Breast epithelium (tissue), 4 donors: Measurements from ENCODE around the gene MDK. TPM values are rescaled to one million over a fixed set of nuclear protein-coding genes. Genes with fewer than 3 reads are reported as not detected.
A peak's percentile ranks its signal among the peaks of the same experiment; 100 is the strongest.

Experiments
- DNase-seq, 2 donors: peaks; one replicate each; pipeline ENCODE4 v3.0.0-alpha.2; 2019; ENCODE audit warnings: low spot score in 2 of 2
- H3K27ac ChIP-seq, 2 donors: fragments of 200-600 bp; sonication (generic) in 1 of 2; one replicate each; pipeline ENCODE4 v1.5.1; 2016 to 2019; ENCODE audit warnings: mild to moderate bottlenecking in 1 of 2
- H3K27me3 ChIP-seq, 2 donors: fragments of 200-600 bp; sonication (generic) in 1 of 2; one replicate each; pipeline versions ENCODE4 v1.5.1 to v1.6.0; 2017 to 2019; ENCODE audit warnings: control low read depth in 1 of 2, mild to moderate bottlenecking in 1 of 2
- H3K36me3 ChIP-seq: fragments of 200-600 bp; one replicate; pipeline ENCODE4 v1.5.1; 2019
- H3K4me1 ChIP-seq, 2 donors: fragments of 200-600 bp; sonication (generic); one replicate each; pipeline ENCODE4 v1.5.1; 2016 to 2019; ENCODE audit warnings: control low read depth in 1 of 2
- H3K4me3 ChIP-seq, 3 donors: fragments of 200-600 bp; sonication (generic); 1 replicate in 2 of 3; 2 replicates in 1 of 3; pipeline ENCODE4 v1.5.1; 2016 to 2019; ENCODE audit warnings: mild to moderate bottlenecking in 3 of 3, moderate library complexity in 2 of 3
- H3K9me3 ChIP-seq, 2 donors: fragments of 200-600 bp; sonication (generic) in 1 of 2; one replicate each; pipeline ENCODE4 v1.5.1; 2016 to 2019; ENCODE audit warnings: control low read depth in 1 of 2
- CTCF ChIP-seq, 3 donors: fragments of 450-650 bp; IDR thresholded peaks; one replicate each; pipeline ENCODE4 v1.5.1; 2016 to 2017; ENCODE audit warnings: antibody characterized with exemption in 3 of 3, mild to moderate bottlenecking in 3 of 3, moderate library complexity in 3 of 3
- POLR2A ChIP-seq: fragments of 450-650 bp; IDR thresholded peaks from one replicate; pipeline ENCODE4 v1.6.1; 2016; ENCODE audit warnings: antibody characterized with exemption, mild to moderate bottlenecking, moderate library complexity
- POLR2AphosphoS5 ChIP-seq, 3 donors: sonication (generic); formaldehyde crosslinking; IDR thresholded peaks; one replicate each; pipeline ENCODE4 v1.6.1; 2017; ENCODE audit warnings: antibody characterized with exemption in 3 of 3
- intact Hi-C: fragments of 100-400 bp; cut with DNase I; formaldehyde crosslinking; loops from one replicate; pipeline ENCODE4 v1.15.1; 2023; ENCODE audit warnings: low total_unique reads
- total RNA-seq, 3 donors: library from RNA; depleted of rRNA; stranded (reverse); fragments of >200 nt; gene quantifications; one replicate each; pipeline ENCODE4 v1.1.0, GENCODE V29; 2016

MDK gene
- total RNA-seq, 3 donors from 2014 or later: 20.5 to 115 (median 54.7) TPM

GRCh38 chr11:46334211-46334610 lies 47.3 kb upstream of the MDK start:
- Histone ChIP-seq H3K36me3 (no peaks in the 10 kb centered on the region), H3K27ac (no peak overlapping the region), H3K4me3 (no peak overlapping the region), H3K4me1 (no peaks in the 10 kb centered on the region), H3K27me3 (peaks cover 0 to 18% of the 10 kb centered on the region in 2 donors), H3K9me3 (no peaks in the 10 kb centered on the region)
- TF ChIP-seq POLR2AphosphoS5 (IDR thresholded peaks at IDR 0.05) (no peak), POLR2A (no peak), CTCF (IDR thresholded peaks at IDR 0.05) (no peak)
- intact Hi-C loops: no loop called here
- no peak for DNase-seq

- H3K27me3 ChIP-seq: peaks cover 0 to 18% of the 10 kb centered on the region in 2 donors
- no peaks in the 10 kb centered on the region for H3K36me3 ChIP-seq
- no peak for DNase-seq
- TF ChIP-seq POLR2A (no peak), POLR2AphosphoS5 (IDR thresholded peaks at IDR 0.05) (no peak), CTCF (IDR thresholded peaks at IDR 0.05) (no peak)
- H3K27ac ChIP-seq: peak overlapping the region in 1 of 2 donors; percentile 29
- no peak overlapping the region for H3K4me3 ChIP-seq
- intact Hi-C loops: loop anchor here (1.0 kb wide), 1 partner anchor 39 kb away; no protein-coding TSS in a partner anchor
- no peaks in the 10 kb centered on the region for H3K4me1 ChIP-seq
- no peaks in the 10 kb centered on the region for H3K9me3 ChIP-seq
These were observed 46.2 kb upstream of the MDK start for GRCh38 chr11:46335271-46335670.

GRCh38 chr11:46335890-46336562 lies 45.4 kb upstream of the MDK start:
- Histone ChIP-seq H3K27ac (peak overlapping the region in 1 of 2 donors; percentile 29), H3K27me3 (peaks cover 0 to 18% of the 10 kb centered on the region in 2 donors), H3K4me3 (no peak overlapping the region), H3K36me3 (no peaks in the 10 kb centered on the region), H3K4me1 (no peaks in the 10 kb centered on the region), H3K9me3 (no peaks in the 10 kb centered on the region)
- DNase-seq: no peak
- TF ChIP-seq CTCF (IDR thresholded peaks at IDR 0.05): no peak
- TF ChIP-seq POLR2A: no peak
- no peak for TF ChIP-seq POLR2AphosphoS5 (IDR thresholded peaks at IDR 0.05)
- intact Hi-C loops: loop anchor here (1.0 kb wide), 1 partner anchor 38 kb away; no protein-coding TSS in a partner anchor

- TF ChIP-seq POLR2AphosphoS5 (IDR thresholded peaks at IDR 0.05): no peak
- no peak for TF ChIP-seq CTCF (IDR thresholded peaks at IDR 0.05)
- no peak for TF ChIP-seq POLR2A
- no peaks in the 10 kb centered on the region for H3K9me3 ChIP-seq
- no peaks in the 10 kb centered on the region for H3K36me3 ChIP-seq
- H3K27me3 ChIP-seq: peaks cover 0 to 18% of the 10 kb centered on the region in 2 donors
- DNase-seq: no peak
- H3K27ac ChIP-seq: peak overlapping the region in 1 of 2 donors; percentile 12
- intact Hi-C loops: no loop called here
- H3K4me3 ChIP-seq: no peak overlapping the region
- H3K4me1 ChIP-seq: no peaks in the 10 kb centered on the region
These were observed 44.8 kb upstream of the MDK start for GRCh38 chr11:46336563-46337180.
